Endothelial cell of umbilical vein (primary cell): Measurements from ENCODE around the gene ISL2. TPM values are rescaled to one million over a fixed set of nuclear protein-coding genes. Genes with fewer than 3 reads are reported as not detected.

Experiments
- BruUV-seq: library from RNA; stranded (reverse); fragments of 400-500 nt; replicated peaks from 2 replicates; lab custom pipeline; 2021; lab: Mats Ljungman, UMichigan
- CTCF ChIA-PET: fragments of 300-600, 350-600 bp; sonication (Branson Sonifier 250); formaldehyde crosslinking; loops from one replicate; lab custom pipeline; 2021; ENCODE audit warnings: antibody characterized with exemption, inconsistent platforms; lab: Charles Lee
- POLR2A ChIA-PET: fragments of 300-600, 350-600 bp; sonication (Branson Sonifier 250); formaldehyde crosslinking; loops from one replicate; lab custom pipeline; 2021; ENCODE audit warnings: antibody characterized with exemption, inconsistent platforms; lab: Charles Lee
- DNase-seq: peaks from one replicate; pipeline ENCODE4 v3.0.0-alpha.2; 2011; ENCODE audit warnings: low read depth, low spot score
- FAIRE-seq: peaks from 2 replicates; lab custom pipeline; 2011; peaks lifted over from hg19 to GRCh38; lab: Jason Lieb, UNC
- H2AFZ ChIP-seq: 2 replicates; pipeline ENCODE4 v1.6.0; 2012; ENCODE audit warnings: low read depth, low read length, control low read depth, inconsistent platforms
- H3K27ac ChIP-seq: 2 replicates; pipeline ENCODE4 v1.5.1; 2011; ENCODE audit warnings: low read depth, mild to moderate bottlenecking, control low read depth, low read length, moderate library complexity; ENCODE audit not compliant: insufficient read depth
- H3K27me3 ChIP-seq, 2 experiments: 2 replicates each; pipeline versions ENCODE4 v1.6.0 to v1.6.1; 2011; ENCODE audit warnings: low read length in 2 of 2, mixed read lengths in 1 of 2; ENCODE audit not compliant: control insufficient read depth in 2 of 2, insufficient read depth in 2 of 2
- H3K36me3 ChIP-seq, 2 experiments: 2 replicates in 1 of 2; 3 replicates in 1 of 2; pipeline ENCODE4 v1.5.1; 2011; ENCODE audit warnings: low read length in 2 of 2, mild to moderate bottlenecking in 1 of 2, moderate library complexity in 1 of 2; ENCODE audit not compliant: control insufficient read depth in 2 of 2, insufficient read depth in 2 of 2; ENCODE audit errors: extremely low read depth in 1 of 2
- H3K4me1 ChIP-seq: 3 replicates; pipeline ENCODE4 v1.5.1; 2011; ENCODE audit warnings: mild to moderate bottlenecking, low read length; ENCODE audit not compliant: control insufficient read depth, insufficient read depth; ENCODE audit errors: extremely low read depth
- H3K4me2 ChIP-seq: 2 replicates; pipeline ENCODE4 v1.6.1; 2011; ENCODE audit warnings: low read length, control low read depth, mixed read lengths; ENCODE audit not compliant: insufficient read depth
- H3K4me3 ChIP-seq, 3 experiments: fragments of 200-600 bp in 1 of 3; sonication (generic), shearing (Covaris generic) in 1 of 3; replicated peaks in 1 of 3; 2 replicates each; pipeline ENCODE4 v1.5.1; 2011 to 2016; ENCODE audit warnings: control low read depth in 3 of 3, low read length in 3 of 3, mild to moderate bottlenecking in 2 of 3, inconsistent platforms in 1 of 3, low read depth in 1 of 3, moderate library complexity in 1 of 3; ENCODE audit not compliant: insufficient read depth in 1 of 3
- H3K79me2 ChIP-seq: 2 replicates; pipeline ENCODE4 v1.6.0; 2012; ENCODE audit warnings: low read length, inconsistent platforms; ENCODE audit not compliant: control insufficient read depth, insufficient read depth
- H3K9ac ChIP-seq: replicated peaks from 2 replicates; pipeline ENCODE3; 2011; ENCODE audit warnings: low read length, control low read depth; ENCODE audit not compliant: insufficient read depth; ENCODE audit errors: extremely low read depth
- H3K9me1 ChIP-seq: replicated peaks from 3 replicates; pipeline ENCODE4 v1.6.0; 2011; ENCODE audit warnings: mild to moderate bottlenecking, low read length; ENCODE audit not compliant: control insufficient read depth, insufficient read depth; ENCODE audit errors: extremely low read depth
- H3K9me3 ChIP-seq: replicated peaks from 2 replicates; pipeline ENCODE4 v1.5.1; 2012; ENCODE audit warnings: low read length, inconsistent platforms; ENCODE audit not compliant: control insufficient read depth, insufficient read depth
- H4K20me1 ChIP-seq: replicated peaks from 2 replicates; pipeline ENCODE3; 2011; ENCODE audit warnings: mild to moderate bottlenecking, low read length; ENCODE audit not compliant: control insufficient read depth, insufficient read depth; ENCODE audit errors: extremely low read depth
- EZH2 ChIP-seq: IDR thresholded peaks from 2 replicates; pipeline ENCODE4 v1.6.1; 2012; ENCODE audit warnings: borderline replicate concordance, low read depth, mild to moderate bottlenecking, moderate library complexity, low read length, inconsistent platforms; ENCODE audit not compliant: severe bottlenecking
- FOS ChIP-seq: IDR thresholded peaks from 2 replicates; pipeline ENCODE4 v1.6.1; 2011; ENCODE audit warnings: mild to moderate bottlenecking, low read length, moderate library complexity, borderline replicate concordance; ENCODE audit not compliant: insufficient read depth
- GATA2 ChIP-seq: IDR thresholded peaks from 2 replicates; pipeline ENCODE4 v1.7.0; 2011; ENCODE audit warnings: low read depth, mild to moderate bottlenecking, moderate library complexity, mixed read lengths, low read length; ENCODE audit not compliant: insufficient read length, insufficient read depth
- JUN ChIP-seq: IDR thresholded peaks from 2 replicates; pipeline ENCODE4 v1.6.1; 2011; ENCODE audit warnings: borderline replicate concordance, low read depth; ENCODE audit not compliant: insufficient read length, insufficient read depth
- MAX ChIP-seq: IDR thresholded peaks from 2 replicates; pipeline ENCODE4 v1.6.1; 2011; ENCODE audit not compliant: insufficient read depth, insufficient read length
- MYC ChIP-seq: IDR thresholded peaks from one replicate; pipeline ENCODE4 v1.6.1; 2011; ENCODE audit warnings: mild to moderate bottlenecking, low read depth, low read length
- POLR2A ChIP-seq: IDR thresholded peaks from 2 replicates; pipeline ENCODE4 v1.6.1; 2012; ENCODE audit warnings: low read depth, mild to moderate bottlenecking, control low read depth, low read length
- POLR2AphosphoS5 ChIP-seq: IDR thresholded peaks from 2 replicates; pipeline ENCODE4 v1.6.1; 2012; ENCODE audit warnings: low read depth, mild to moderate bottlenecking, control low read depth, low read length, moderate library complexity; ENCODE audit not compliant: insufficient read depth
- dilution Hi-C: fragments of 300-500 bp; cut with MboI; formaldehyde crosslinking; loops from one replicate; pipeline ENCODE4 v1.15.0; 2019; ENCODE audit warnings: low sequenced_read_pairs; ENCODE audit not compliant: extremely low pct_ligation_motif_present
- intact Hi-C: fragments of 100-400 bp; cut with micrococcal nuclease; formaldehyde crosslinking; loops from one replicate; pipeline ENCODE4 v1.10.0; 2022
- polyA plus RNA-seq, 4 experiments: library from polyadenylated mRNA; depleted of rRNA in 3 of 4; stranded (reverse) in 3 of 4; unstranded in 1 of 4; fragments of >200 nt; gene quantifications; 2 replicates each; pipeline versions ENCODE4 v1.2.1 to v1.2.3, GENCODE V29; 2011 to 2012; ENCODE audit warnings: missing spikeins in 1 of 4
- total RNA-seq: library from RNA; stranded (reverse); gene quantifications from 2 replicates; pipeline ENCODE4 v1.2.3, GENCODE V29; 2021
- TF ChIP-seq, protein P1 (sequence below), 2 donors: IDR thresholded peaks; 1 replicate in 1 of 2; 2 replicates in 1 of 2; pipeline ENCODE4 v1.5.1; 2011; ENCODE audit warnings: low read length in 2 of 2, mild to moderate bottlenecking in 2 of 2, moderate library complexity in 2 of 2, control low read depth in 1 of 2, inconsistent platforms in 1 of 2, low read depth in 1 of 2; ENCODE audit not compliant: insufficient read depth in 1 of 2; ENCODE audit errors: extremely low read depth in 1 of 2

Gene ISL2
- total and polyA plus RNA-seq, 2 donors (not counting 3 experiments of a cell fraction or from before 2014, with no cell fraction given) = 0.10 TPM; not detected in 1

- BruUV-seq = no TSS peak
- Histone ChIP-seq H3K36me3 (no peaks in the 10 kb centered on the region), H4K20me1 (no peaks in the 10 kb centered on the region), H3K4me1 (no peaks in the 10 kb centered on the region), H3K4me3 (no peak overlapping the region), H3K79me2 (no peaks in the 10 kb centered on the region), H3K9me1 (no peaks in the 10 kb centered on the region), H3K9ac (no peak overlapping the region), H2AFZ (no peak overlapping the region), H3K4me2 (no peak overlapping the region), H3K27ac (no peak overlapping the region), H3K9me3 (no peaks in the 10 kb centered on the region), H3K27me3 (peaks cover 10 to 29% of the 10 kb centered on the region in 2 experiments)
- CTCF ChIA-PET = interaction anchor here (1.4 kb wide), 1 partner anchor 9 kb away, joined by 6 read pairs; no protein-coding TSS in a partner anchor
- no peak for TF ChIP-seq POLR2AphosphoS5
- TF ChIP-seq, protein P1, sequence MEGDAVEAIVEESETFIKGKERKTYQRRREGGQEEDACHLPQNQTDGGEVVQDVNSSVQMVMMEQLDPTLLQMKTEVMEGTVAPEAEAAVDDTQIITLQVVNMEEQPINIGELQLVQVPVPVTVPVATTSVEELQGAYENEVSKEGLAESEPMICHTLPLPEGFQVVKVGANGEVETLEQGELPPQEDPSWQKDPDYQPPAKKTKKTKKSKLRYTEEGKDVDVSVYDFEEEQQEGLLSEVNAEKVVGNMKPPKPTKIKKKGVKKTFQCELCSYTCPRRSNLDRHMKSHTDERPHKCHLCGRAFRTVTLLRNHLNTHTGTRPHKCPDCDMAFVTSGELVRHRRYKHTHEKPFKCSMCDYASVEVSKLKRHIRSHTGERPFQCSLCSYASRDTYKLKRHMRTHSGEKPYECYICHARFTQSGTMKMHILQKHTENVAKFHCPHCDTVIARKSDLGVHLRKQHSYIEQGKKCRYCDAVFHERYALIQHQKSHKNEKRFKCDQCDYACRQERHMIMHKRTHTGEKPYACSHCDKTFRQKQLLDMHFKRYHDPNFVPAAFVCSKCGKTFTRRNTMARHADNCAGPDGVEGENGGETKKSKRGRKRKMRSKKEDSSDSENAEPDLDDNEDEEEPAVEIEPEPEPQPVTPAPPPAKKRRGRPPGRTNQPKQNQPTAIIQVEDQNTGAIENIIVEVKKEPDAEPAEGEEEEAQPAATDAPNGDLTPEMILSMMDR (IDR thresholded peaks at IDR 0.05; ENCODE audit: extremely low read depth in 1 of 2, insufficient read depth in 1 of 2, low read depth in 1 of 2, low read length in 2 of 2) = no peak
- no peak for TF ChIP-seq GATA2
- no peak for TF ChIP-seq JUN
- TF ChIP-seq MYC = no peak
- no peak for TF ChIP-seq POLR2A
- no peak for TF ChIP-seq FOS
- no peak for TF ChIP-seq EZH2
- TF ChIP-seq MAX = no peak
- FAIRE-seq = peak; percentile 43
- dilution Hi-C loops (no loop called here), intact Hi-C loops (no loop called here)
- POLR2A ChIA-PET = no interaction called here
- DNase-seq = no peak
Observed at GRCh38 chr15:76321171-76321570, 15.4 kb upstream of the ISL2 start.
